ENCODE measurements around the gene PDZRN4. TPM values are rescaled to one million over a fixed set of nuclear protein-coding genes. Genes with fewer than 3 reads are reported as not detected.

Gene PDZRN4
- total and polyA plus RNA-seq, 2 experiments from 2014 or later: 0.90 TPM; not detected in 1

DNA sequence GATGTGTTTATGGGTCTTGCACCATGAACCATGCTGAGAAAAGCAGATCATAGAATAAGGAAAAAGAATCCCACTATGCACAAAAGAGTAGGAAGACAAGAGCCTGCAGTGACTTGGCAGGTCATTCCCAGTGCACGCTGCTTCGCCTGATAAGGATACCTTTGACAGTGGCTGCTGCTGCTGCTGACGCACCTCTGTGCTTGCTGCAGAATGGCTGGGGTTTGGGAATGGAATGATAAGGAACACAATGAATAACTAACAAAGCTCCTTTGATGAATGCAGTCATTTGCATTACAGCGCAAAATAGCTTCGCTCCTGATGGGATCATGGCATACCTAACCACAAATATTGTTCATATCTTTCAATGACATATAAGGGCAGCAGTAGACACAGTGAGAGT lies 278.7 kb downstream of the PDZRN4 start:
- Histone ChIP-seq H3K4me3 (no peak overlapping the region), H3K27ac (ENCODE audit: low read depth) (no peak overlapping the region), H2AFZ (no peak overlapping the region), H3K4me2 (peak overlapping the region; percentile 33; the same call in 1 of the 2 replicates), H3K9me2 (ENCODE audit: insufficient read depth) (no peaks in the 10 kb centered on the region), H4K20me1 (replicated peaks; ENCODE audit: insufficient read depth) (no peaks in the 10 kb centered on the region), H3K36me3 (ENCODE audit: insufficient read depth) (no peaks in the 10 kb centered on the region), H3K4me1 (ENCODE audit: insufficient read depth) (peaks cover 23% of the 10 kb centered on the region), H3K27me3 (ENCODE audit: insufficient read depth) (no peaks in the 10 kb centered on the region), H3K79me2 (replicated peaks; ENCODE audit: insufficient read depth) (no peaks in the 10 kb centered on the region), H3F3A (replicated peaks; ENCODE audit: low read depth) (no peaks in the 10 kb centered on the region)
- peak; percentile 52 for DNase-seq (ENCODE audit: low spot score)
- TF ChIP-seq, protein P1, sequence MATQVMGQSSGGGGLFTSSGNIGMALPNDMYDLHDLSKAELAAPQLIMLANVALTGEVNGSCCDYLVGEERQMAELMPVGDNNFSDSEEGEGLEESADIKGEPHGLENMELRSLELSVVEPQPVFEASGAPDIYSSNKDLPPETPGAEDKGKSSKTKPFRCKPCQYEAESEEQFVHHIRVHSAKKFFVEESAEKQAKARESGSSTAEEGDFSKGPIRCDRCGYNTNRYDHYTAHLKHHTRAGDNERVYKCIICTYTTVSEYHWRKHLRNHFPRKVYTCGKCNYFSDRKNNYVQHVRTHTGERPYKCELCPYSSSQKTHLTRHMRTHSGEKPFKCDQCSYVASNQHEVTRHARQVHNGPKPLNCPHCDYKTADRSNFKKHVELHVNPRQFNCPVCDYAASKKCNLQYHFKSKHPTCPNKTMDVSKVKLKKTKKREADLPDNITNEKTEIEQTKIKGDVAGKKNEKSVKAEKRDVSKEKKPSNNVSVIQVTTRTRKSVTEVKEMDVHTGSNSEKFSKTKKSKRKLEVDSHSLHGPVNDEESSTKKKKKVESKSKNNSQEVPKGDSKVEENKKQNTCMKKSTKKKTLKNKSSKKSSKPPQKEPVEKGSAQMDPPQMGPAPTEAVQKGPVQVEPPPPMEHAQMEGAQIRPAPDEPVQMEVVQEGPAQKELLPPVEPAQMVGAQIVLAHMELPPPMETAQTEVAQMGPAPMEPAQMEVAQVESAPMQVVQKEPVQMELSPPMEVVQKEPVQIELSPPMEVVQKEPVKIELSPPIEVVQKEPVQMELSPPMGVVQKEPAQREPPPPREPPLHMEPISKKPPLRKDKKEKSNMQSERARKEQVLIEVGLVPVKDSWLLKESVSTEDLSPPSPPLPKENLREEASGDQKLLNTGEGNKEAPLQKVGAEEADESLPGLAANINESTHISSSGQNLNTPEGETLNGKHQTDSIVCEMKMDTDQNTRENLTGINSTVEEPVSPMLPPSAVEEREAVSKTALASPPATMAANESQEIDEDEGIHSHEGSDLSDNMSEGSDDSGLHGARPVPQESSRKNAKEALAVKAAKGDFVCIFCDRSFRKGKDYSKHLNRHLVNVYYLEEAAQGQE (IDR thresholded peaks at IDR 0.05; ENCODE audit: unreplicated experiment): no peak
- TF ChIP-seq ZNF114 (CRISPR knock-in tag; IDR thresholded peaks at IDR 0.05) (no peak), EZH2phosphoT487 (IDR thresholded peaks at IDR 0.05; ENCODE audit: unreplicated experiment) (no peak), NANOG (IDR thresholded peaks at IDR 0.05; ENCODE audit: borderline replicate concordance) (no peak), CREB1 (CRISPR knock-in tag; IDR thresholded peaks at IDR 0.05; ENCODE audit: low read depth) (no peak), EZH2 (IDR thresholded peaks at IDR 0.05; ENCODE audit: low read depth, unreplicated experiment) (no peak), JUNB (IDR thresholded peaks at IDR 0.05; ENCODE audit: unreplicated experiment) (no peak), POLR2AphosphoS5 (IDR thresholded peaks at IDR 0.05; ENCODE audit: low read depth) (no peak), STAT1 (IDR thresholded peaks at IDR 0.05; ENCODE audit: unreplicated experiment) (no peak), ZNF331 (CRISPR knock-in tag; IDR thresholded peaks at IDR 0.05; ENCODE audit: low read depth) (no peak)
- TF ChIP-seq, protein P2, sequence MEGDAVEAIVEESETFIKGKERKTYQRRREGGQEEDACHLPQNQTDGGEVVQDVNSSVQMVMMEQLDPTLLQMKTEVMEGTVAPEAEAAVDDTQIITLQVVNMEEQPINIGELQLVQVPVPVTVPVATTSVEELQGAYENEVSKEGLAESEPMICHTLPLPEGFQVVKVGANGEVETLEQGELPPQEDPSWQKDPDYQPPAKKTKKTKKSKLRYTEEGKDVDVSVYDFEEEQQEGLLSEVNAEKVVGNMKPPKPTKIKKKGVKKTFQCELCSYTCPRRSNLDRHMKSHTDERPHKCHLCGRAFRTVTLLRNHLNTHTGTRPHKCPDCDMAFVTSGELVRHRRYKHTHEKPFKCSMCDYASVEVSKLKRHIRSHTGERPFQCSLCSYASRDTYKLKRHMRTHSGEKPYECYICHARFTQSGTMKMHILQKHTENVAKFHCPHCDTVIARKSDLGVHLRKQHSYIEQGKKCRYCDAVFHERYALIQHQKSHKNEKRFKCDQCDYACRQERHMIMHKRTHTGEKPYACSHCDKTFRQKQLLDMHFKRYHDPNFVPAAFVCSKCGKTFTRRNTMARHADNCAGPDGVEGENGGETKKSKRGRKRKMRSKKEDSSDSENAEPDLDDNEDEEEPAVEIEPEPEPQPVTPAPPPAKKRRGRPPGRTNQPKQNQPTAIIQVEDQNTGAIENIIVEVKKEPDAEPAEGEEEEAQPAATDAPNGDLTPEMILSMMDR (conservative IDR thresholded peaks at IDR 0.05; ENCODE audit: low read depth in 2 of 2): no peak
- TF ChIP-seq, protein P3, sequence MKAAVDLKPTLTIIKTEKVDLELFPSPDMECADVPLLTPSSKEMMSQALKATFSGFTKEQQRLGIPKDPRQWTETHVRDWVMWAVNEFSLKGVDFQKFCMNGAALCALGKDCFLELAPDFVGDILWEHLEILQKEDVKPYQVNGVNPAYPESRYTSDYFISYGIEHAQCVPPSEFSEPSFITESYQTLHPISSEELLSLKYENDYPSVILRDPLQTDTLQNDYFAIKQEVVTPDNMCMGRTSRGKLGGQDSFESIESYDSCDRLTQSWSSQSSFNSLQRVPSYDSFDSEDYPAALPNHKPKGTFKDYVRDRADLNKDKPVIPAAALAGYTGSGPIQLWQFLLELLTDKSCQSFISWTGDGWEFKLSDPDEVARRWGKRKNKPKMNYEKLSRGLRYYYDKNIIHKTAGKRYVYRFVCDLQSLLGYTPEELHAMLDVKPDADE (IDR thresholded peaks at IDR 0.05): no peak
- TF ChIP-seq, protein P4, sequence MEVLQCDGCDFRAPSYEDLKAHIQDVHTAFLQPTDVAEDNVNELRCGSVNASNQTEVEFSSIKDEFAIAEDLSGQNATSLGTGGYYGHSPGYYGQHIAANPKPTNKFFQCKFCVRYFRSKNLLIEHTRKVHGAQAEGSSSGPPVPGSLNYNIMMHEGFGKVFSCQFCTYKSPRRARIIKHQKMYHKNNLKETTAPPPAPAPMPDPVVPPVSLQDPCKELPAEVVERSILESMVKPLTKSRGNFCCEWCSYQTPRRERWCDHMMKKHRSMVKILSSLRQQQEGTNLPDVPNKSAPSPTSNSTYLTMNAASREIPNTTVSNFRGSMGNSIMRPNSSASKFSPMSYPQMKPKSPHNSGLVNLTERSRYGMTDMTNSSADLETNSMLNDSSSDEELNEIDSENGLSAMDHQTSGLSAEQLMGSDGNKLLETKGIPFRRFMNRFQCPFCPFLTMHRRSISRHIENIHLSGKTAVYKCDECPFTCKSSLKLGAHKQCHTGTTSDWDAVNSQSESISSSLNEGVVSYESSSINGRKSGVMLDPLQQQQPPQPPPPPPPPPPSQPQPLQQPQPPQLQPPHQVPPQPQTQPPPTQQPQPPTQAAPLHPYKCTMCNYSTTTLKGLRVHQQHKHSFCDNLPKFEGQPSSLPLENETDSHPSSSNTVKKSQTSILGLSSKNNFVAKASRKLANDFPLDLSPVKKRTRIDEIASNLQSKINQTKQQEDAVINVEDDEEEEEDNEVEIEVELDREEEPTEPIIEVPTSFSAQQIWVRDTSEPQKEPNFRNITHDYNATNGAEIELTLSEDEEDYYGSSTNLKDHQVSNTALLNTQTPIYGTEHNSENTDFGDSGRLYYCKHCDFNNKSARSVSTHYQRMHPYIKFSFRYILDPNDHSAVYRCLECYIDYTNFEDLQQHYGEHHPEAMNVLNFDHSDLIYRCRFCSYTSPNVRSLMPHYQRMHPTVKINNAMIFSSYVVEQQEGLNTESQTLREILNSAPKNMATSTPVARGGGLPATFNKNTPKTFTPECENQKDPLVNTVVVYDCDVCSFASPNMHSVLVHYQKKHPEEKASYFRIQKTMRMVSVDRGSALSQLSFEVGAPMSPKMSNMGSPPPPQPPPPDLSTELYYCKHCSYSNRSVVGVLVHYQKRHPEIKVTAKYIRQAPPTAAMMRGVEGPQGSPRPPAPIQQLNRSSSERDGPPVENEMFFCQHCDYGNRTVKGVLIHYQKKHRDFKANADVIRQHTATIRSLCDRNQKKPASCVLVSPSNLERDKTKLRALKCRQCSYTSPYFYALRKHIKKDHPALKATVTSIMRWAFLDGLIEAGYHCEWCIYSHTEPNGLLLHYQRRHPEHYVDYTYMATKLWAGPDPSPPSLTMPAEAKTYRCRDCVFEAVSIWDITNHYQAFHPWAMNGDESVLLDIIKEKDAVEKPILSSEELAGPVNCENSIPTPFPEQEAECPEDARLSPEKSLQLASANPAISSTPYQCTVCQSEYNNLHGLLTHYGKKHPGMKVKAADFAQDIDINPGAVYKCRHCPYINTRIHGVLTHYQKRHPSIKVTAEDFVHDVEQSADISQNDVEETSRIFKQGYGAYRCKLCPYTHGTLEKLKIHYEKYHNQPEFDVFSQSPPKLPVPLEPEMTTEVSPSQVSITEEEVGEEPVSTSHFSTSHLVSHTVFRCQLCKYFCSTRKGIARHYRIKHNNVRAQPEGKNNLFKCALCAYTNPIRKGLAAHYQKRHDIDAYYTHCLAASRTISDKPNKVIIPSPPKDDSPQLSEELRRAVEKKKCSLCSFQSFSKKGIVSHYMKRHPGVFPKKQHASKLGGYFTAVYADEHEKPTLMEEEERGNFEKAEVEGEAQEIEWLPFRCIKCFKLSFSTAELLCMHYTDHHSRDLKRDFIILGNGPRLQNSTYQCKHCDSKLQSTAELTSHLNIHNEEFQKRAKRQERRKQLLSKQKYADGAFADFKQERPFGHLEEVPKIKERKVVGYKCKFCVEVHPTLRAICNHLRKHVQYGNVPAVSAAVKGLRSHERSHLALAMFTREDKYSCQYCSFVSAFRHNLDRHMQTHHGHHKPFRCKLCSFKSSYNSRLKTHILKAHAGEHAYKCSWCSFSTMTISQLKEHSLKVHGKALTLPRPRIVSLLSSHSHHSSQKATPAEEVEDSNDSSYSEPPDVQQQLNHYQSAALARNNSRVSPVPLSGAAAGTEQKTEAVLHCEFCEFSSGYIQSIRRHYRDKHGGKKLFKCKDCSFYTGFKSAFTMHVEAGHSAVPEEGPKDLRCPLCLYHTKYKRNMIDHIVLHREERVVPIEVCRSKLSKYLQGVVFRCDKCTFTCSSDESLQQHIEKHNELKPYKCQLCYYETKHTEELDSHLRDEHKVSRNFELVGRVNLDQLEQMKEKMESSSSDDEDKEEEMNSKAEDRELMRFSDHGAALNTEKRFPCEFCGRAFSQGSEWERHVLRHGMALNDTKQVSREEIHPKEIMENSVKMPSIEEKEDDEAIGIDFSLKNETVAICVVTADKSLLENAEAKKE (CRISPR knock-in tag; IDR thresholded peaks at IDR 0.05): no peak
- peaks cover 5% of the 10 kb centered on the region for H3K27me3 Mint-ChIP-seq (ENCODE audit: insufficient read depth, low read depth, poor library complexity)
- peak; percentile 95 for ATAC-seq
- peaks cover 38% of the 10 kb centered on the region for H3K4me1 Mint-ChIP-seq
- H3K27ac Mint-ChIP-seq: no peak overlapping the region
- no peaks in the 10 kb centered on the region for H3K9me3 Mint-ChIP-seq
- no peaks in the 10 kb centered on the region for H3K36me3 Mint-ChIP-seq (ENCODE audit: low read depth)
- no peak overlapping the region for H3K4me3 Mint-ChIP-seq
